Duodenal mucosa (tissue), 2 donors: ENCODE data around the gene NYAP1.
"Not testable (repeated sequence)": the region's sequence is repeated elsewhere in the genome, so short reads cannot be mapped to it uniquely, and the experiment has no call there.

Source experiments
- H3K27ac ChIP-seq: one replicate; pipeline ENCODE4 v1.7.0; 2013; ENCODE audit warnings: low read depth, low read length
- H3K27me3 ChIP-seq, 2 donors: one replicate each; pipeline ENCODE4 v1.7.0; 2013; ENCODE audit warnings: low read length in 2 of 2, control low read depth in 1 of 2; ENCODE audit not compliant: insufficient read depth in 2 of 2, control insufficient read depth in 1 of 2
- H3K36me3 ChIP-seq, 2 donors: one replicate each; pipeline ENCODE4 v1.7.0; 2013; ENCODE audit warnings: low read length in 2 of 2, control low read depth in 1 of 2; ENCODE audit not compliant: insufficient read depth in 2 of 2, control insufficient read depth in 1 of 2
- H3K4me1 ChIP-seq, 2 donors: one replicate each; pipeline ENCODE4 v1.7.0; 2013; ENCODE audit warnings: low read length in 2 of 2, control low read depth in 1 of 2; ENCODE audit not compliant: insufficient read depth in 2 of 2, control insufficient read depth in 1 of 2
- H3K4me3 ChIP-seq, 2 donors: one replicate each; pipeline ENCODE4 v1.7.0; 2013; ENCODE audit warnings: low read length in 2 of 2, low read depth in 1 of 2
- H3K9ac ChIP-seq, 2 donors: one replicate each; pipeline ENCODE4 v1.7.0; 2013; ENCODE audit warnings: low read length in 2 of 2, low read depth in 1 of 2
- H3K9me3 ChIP-seq, 2 donors: one replicate each; pipeline ENCODE4 v1.7.0; 2013; ENCODE audit warnings: low read length in 2 of 2, control low read depth in 1 of 2; ENCODE audit not compliant: control insufficient read depth in 1 of 2

Gene NYAP1

GRCh38 chr7:100532165-100533022 lies 48.7 kb downstream of the NYAP1 start:
- no peaks in the 10 kb centered on the region for H3K9me3 ChIP-seq
- H3K36me3 ChIP-seq, result no peaks in the 10 kb centered on the region
- no peak overlapping the region for H3K4me3 ChIP-seq
- H3K27ac ChIP-seq, result no peak overlapping the region
- H3K9ac ChIP-seq, result no peak overlapping the region
- H3K27me3 ChIP-seq, result no peaks in the 10 kb centered on the region
- H3K4me1 ChIP-seq, result peaks cover 4 to 13% of the 10 kb centered on the region in 2 donors

GRCh38 chr7:100535982-100536381 lies 52.3 kb downstream of the NYAP1 start:
- H3K27me3 ChIP-seq, H3K9me3 ChIP-seq, H3K9ac ChIP-seq, H3K27ac ChIP-seq, H3K36me3 ChIP-seq, H3K4me3 ChIP-seq: not testable (repeated sequence)
- H3K4me1 ChIP-seq, result peaks cover 19 to 28% of the 10 kb centered on the region in 2 donors

DNA sequence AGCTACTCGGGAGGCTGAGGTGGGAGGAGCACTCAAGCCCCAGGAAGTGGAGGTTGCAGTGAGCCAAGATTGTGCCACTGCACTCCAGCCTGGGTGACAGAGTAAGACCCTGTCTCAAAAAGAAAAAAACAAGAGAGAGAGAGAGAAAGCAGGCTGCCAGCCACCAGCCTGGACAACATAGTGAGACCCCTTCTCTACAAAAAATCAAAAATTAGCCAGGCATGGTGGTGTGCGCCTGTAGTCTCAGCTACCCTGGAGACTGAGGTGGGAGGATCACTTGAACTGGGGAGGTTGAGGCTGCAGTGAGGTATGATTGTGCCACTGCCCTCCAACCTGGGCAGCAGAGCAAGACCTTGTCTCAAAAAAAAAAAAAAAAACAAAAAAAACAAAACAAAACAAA lies 53.0 kb downstream of the NYAP1 start:
- H3K27me3 ChIP-seq, H3K4me3 ChIP-seq, H3K27ac ChIP-seq, H3K36me3 ChIP-seq, H3K9ac ChIP-seq, H3K9me3 ChIP-seq: not testable (repeated sequence)
- peaks cover 26 to 32% of the 10 kb centered on the region in 2 donors for H3K4me1 ChIP-seq

GRCh38 chr7:100538348-100538653 lies 54.6 kb downstream of the NYAP1 start:
- H3K36me3 ChIP-seq, result no peaks in the 10 kb centered on the region
- H3K9ac ChIP-seq, result peak overlapping the region; percentile 39 to 49
- peaks cover 29 to 37% of the 10 kb centered on the region in 2 donors for H3K4me1 ChIP-seq
- H3K4me3 ChIP-seq, result peak overlapping the region; percentile 65 to 76
- H3K9me3 ChIP-seq, result no peaks in the 10 kb centered on the region
- no peak overlapping the region for H3K27ac ChIP-seq
- no peaks in the 10 kb centered on the region for H3K27me3 ChIP-seq

- Histone ChIP-seq H3K4me3 (peak within 1 kb of the TSS; percentile 82 to 92), H3K36me3 (no peaks in the 10 kb centered on the region), H3K27ac (peak within 1 kb of the TSS; percentile 73), H3K27me3 (no peaks in the 10 kb centered on the region), H3K9ac (peak within 1 kb of the TSS; percentile 66), H3K4me1 (peaks cover 26 to 39% of the 10 kb centered on the region in 2 donors), H3K9me3 (no peaks in the 10 kb centered on the region)
Measured at GRCh38 chr7:100538654-100539435, 55.1 kb downstream of the NYAP1 start, which contains the start of gene AGFG2. Gene AGFG2 (plus strand): TSS chr7:100539203. CDS start chr7:100539347, 144 bp downstream.

DNA sequence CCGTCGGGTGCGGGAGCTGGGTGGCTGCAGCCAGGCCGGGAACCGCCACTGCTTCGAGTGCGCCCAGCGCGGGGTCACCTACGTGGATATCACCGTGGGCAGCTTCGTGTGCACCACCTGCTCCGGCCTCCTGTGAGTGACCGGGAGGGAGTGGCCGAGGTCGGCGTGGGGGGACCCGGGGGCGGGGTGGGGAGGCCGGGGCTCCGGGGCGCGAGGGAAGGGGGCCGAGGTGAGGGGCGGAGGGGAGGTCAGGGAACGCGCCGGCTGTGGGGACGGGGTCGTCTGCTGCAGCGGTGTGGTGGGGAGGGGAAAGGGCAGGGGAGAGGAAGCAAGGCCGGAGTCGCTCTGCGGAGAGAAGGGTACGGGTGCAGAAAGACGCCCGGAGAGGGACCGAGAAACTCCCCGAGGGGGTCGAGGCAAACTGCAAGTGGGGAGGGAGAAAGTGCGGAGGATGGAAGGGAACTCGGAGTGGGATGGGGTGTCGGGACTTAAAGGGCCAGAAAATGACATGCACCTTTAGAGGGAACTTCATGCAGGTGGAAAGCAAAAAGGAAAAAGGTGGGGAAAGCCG lies 55.8 kb downstream of the NYAP1 start:
- no peaks in the 10 kb centered on the region for H3K27me3 ChIP-seq
- H3K4me1 ChIP-seq, result peaks cover 33 to 46% of the 10 kb centered on the region in 2 donors
- peak overlapping the region; percentile 82 to 92 for H3K4me3 ChIP-seq
- H3K36me3 ChIP-seq, result no peaks in the 10 kb centered on the region
- H3K27ac ChIP-seq, result peak overlapping the region; percentile 73
- H3K9ac ChIP-seq, result peak overlapping the region; percentile 66
- H3K9me3 ChIP-seq, result no peaks in the 10 kb centered on the region

GRCh38 chr7:100540073-100540723 lies 56.5 kb downstream of the NYAP1 start:
- H3K27ac ChIP-seq, result no peak overlapping the region
- peak overlapping the region; percentile 82 to 92 for H3K4me3 ChIP-seq

DNA sequence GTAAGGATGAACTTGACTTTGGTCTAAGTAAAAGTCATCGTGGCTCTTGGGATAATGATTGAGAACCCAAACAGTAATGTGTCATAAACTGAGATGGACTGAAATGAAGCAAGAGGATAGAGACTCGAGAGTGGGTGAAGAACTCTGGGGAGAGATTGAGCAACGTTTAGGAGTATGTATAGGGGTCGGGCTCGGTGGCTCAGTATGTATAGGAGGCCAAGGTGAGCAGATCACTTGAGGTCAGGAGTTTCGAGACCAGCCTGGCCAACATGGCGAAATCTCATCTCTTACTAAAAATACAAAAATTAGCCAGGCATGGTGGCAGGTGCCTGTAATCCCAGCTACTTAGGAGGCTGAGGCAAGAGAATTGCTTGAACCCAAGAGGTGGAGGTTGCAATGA lies 57.6 kb downstream of the NYAP1 start:
- H3K9ac ChIP-seq, H3K9me3 ChIP-seq, H3K36me3 ChIP-seq, H3K27ac ChIP-seq, H3K4me3 ChIP-seq, H3K27me3 ChIP-seq: not testable (repeated sequence)
- peaks cover 49 to 64% of the 10 kb centered on the region in 2 donors for H3K4me1 ChIP-seq

More at GRCh38 chr7:100540073-100540723, 56.5 kb downstream of the NYAP1 start:
- peak overlapping the region; percentile 66 for H3K9ac ChIP-seq
- peaks cover 38 to 53% of the 10 kb centered on the region in 2 donors for H3K4me1 ChIP-seq
- H3K9me3 ChIP-seq, result no peaks in the 10 kb centered on the region
- H3K27me3 ChIP-seq, result no peaks in the 10 kb centered on the region
- no peaks in the 10 kb centered on the region for H3K36me3 ChIP-seq

- H3K36me3 ChIP-seq, result peaks cover 0 to 1% of the 10 kb centered on the region in 2 donors
- no peaks in the 10 kb centered on the region for H3K27me3 ChIP-seq
- H3K9ac ChIP-seq, result peak overlapping the region in 1 of 2 donors; percentile 36
- H3K27ac ChIP-seq, result no peak overlapping the region
- no peak overlapping the region for H3K4me3 ChIP-seq
- H3K9me3 ChIP-seq, result no peaks in the 10 kb centered on the region
- peaks cover 61 to 79% of the 10 kb centered on the region in 2 donors for H3K4me1 ChIP-seq
Measured at GRCh38 chr7:100543586-100543985, 59.9 kb downstream of the NYAP1 start.
